GM21528 (cell line): Measurements from ENCODE around the gene TSHZ2.

ENCODE experiments used
- ATAC-seq: cut with Tn5 transposase; IDR thresholded peaks from one replicate; pipeline ENCODE4 v1.9.1; 2021; ENCODE audit warnings: mild to moderate bottlenecking, moderate library complexity; ENCODE audit not compliant: unreplicated experiment, low FRiP score

The TSHZ2 gene

GRCh38 chr20:53150532-53150931, 178.4 kb downstream of the TSHZ2 start:
- no peak for ATAC-seq

DNA sequence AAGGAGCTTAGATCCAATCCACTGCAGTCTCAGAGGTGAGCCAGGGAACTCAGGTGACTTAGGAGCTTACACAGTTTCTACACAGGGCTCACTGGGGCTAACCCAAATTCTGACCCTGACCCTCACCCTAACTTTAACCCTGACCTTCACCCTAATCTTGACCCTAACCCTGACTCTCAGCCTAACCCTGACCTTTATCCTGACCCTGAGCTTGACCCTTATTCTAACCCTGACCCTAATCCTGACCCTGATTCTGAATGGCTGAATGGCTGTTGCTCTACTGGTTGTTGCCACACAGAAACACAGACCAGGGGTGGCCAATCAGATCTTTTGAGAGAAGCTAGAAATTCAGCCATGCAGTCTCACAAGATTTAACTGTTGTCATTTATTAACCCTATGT, 180.1 kb downstream of the TSHZ2 start:
- no peak for ATAC-seq

GRCh38 chr20:53154540-53154939, 182.4 kb downstream of the TSHZ2 start:
- ATAC-seq: no peak

DNA sequence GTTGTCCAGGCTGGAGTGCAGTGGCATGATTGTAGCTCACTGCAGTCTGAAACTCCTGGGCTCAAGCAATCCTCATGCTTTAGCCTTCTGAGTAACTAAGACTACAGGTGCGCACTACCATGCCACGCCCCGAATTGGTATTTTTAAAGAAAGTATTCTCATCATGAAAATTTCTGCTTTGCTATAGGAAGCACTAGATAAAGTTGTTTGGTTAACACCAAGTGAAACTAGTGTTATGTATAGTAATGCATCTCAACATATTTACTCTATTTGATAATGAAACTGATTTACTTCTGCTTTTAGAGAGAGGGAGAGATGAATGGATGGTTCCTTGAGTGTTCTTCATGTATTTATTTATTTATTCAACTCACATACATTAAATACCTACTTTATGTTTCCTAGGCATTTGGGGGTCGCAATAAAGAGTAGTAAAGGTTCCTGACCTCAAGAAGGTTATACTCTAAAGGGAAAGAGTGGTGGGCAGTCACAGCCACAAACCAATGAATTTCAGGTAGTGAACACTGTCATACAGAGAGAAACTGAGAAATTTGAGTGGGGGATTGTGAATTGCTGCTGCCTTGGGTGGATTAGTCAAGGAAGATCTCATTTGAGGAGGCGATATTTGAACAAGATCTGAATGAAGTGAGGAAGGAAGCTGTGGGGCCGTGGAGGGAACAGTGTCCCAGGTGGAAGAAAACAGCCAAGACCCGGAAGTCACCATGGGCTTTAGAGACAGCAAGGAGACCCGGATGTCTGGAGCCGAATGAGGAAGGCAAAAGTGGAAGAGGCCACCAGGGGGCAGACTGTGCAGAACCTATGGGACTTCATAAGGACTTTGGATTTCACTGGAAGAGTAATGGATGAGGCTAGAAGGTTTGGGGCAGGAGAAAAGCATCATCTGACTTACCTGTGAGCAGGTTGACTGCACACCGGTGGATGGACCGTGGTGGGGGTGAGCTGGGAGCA, 185.6 kb downstream of the TSHZ2 start:
- ATAC-seq: peak; percentile 88

DNA sequence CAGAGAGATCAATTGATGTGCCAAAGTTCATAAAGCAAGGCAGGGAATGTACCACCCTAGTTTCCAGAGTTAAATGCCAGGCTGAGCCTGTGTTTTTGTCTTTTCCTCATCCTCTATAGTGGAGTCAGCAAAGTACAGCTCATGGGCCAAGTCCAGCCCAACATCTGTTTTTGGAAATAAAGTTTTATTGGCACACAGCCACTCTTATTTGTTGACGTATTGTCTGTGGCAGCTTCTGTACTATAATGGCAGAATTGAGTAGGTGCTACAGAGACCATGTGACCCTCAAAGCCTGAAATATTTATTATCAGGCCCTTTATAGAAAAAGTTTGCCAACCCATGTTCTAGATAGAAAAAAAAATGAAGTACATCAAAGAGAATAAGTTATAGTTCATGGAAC, 187.0 kb downstream of the TSHZ2 start:
- ATAC-seq: no peak

DNA sequence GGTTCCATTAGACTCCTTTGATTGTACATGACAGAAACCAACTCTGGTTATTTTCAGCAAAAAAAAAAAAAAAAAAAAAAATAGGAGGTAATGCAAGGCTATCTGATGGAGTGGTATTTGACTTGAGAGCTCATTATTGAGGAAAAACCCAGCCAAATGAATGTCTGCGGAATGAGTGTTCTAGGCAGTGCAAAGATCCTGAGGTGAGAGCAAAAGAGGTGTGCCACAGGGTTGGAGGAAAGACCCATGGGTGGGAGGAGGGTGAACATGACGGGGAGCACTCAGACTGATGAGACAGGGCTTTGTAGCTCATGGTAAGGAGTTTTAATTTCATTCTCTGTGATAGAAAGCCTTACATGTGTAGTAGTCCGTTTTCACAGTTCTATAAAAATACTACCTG, 188.9 kb downstream of the TSHZ2 start:
- no peak for ATAC-seq

DNA sequence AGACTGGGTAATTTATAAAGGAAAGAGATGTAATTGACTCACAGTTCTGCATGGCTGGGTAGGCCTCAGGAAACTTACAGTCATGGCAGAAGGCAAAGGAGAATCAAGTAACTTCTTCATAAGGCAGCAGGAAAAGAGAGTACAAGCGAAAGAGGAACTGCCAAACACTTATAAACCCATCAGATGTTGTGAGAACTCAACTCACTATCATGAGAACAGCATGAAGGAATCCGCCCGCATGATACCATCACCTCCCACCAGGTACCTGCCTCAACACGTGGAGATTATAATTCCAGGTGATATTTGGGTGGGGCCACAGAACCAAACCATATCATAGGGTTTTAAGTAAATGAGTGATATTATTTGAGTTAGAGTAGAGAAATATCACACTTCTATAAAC, 189.3 kb downstream of the TSHZ2 start:
- ATAC-seq: no peak

DNA sequence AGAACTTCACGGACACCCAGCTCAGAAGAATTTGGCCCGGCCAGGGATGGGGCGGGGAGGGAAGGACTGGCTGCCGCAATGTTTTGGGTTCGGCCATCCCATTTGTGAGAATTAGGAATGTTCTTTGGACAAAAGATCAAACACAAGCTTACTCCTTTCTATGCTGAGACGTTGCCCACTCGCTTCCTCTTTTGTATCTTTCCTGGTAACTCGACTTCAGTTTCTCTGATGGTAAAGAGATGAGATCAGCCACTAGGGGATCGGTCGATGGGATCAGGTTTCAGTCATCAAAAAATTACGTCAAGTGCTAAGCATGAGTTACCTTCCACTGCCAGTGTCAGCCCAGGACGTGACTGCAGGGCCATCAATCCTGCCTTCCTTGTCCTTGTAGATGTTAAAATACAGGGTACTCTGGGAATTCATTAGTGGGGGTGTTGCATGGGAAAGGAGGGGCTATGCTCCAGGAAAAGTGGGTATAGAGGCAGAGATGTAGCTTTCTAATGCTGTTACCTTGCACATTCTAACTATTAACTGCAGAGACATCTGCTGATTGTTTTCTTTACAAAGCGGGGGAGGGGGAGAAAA, 190.2 kb downstream of the TSHZ2 start:
- ATAC-seq: no peak

- ATAC-seq: no peak
These were observed 191.3 kb downstream of the TSHZ2 start for GRCh38 chr20:53163486-53163885.

DNA sequence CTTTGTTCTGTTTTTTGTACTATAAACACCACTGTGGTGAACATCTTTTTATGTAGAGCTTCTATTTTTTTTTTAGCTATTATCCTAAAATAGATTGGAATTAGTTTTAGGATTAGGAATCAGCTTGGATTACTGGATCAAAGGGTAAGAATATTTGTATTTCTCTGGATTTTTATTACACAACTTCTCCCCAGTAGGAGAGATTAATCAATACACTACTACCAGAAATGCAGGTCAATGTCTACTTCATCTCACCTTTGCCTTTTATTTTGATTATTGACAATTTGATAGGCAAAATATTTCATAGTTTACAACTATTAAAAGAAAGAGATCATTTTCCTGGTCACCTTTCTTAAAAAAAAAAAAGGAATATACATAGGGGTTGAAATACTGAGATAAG, 191.9 kb downstream of the TSHZ2 start:
- ATAC-seq: no peak

- no peak for ATAC-seq
These were observed 193.3 kb downstream of the TSHZ2 start for GRCh38 chr20:53165452-53165851.

GRCh38 chr20:53168491-53168890, 196.3 kb downstream of the TSHZ2 start:
- no peak for ATAC-seq

- no peak for ATAC-seq
These were observed 198.0 kb downstream of the TSHZ2 start for GRCh38 chr20:53170196-53170595.

DNA sequence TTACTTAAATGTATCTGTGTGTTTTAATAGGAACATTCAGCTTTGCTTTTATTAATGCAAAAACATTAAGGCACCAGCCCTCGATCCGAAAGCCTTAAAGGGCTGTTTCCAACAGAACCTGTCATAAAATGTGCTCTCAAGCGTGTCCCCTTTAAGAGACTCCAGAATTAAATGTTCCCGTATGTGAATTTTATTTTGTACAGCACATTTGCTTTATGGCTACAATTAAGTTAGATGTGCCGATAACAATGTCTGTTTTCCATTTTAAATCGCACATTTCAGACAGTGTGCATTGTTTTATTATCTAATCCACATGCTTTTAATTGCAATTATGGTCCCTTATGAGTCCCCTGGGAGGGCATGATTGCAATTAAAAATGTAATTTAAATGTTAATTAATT, 198.9 kb downstream of the TSHZ2 start:
- no peak for ATAC-seq

GRCh38 chr20:53174454-53174853, 202.3 kb downstream of the TSHZ2 start:
- ATAC-seq: no peak

- no peak for ATAC-seq
These were observed 203.1 kb downstream of the TSHZ2 start for GRCh38 chr20:53175135-53175780.

GRCh38 chr20:53176134-53176533, 204.0 kb downstream of the TSHZ2 start:
- ATAC-seq: no peak

DNA sequence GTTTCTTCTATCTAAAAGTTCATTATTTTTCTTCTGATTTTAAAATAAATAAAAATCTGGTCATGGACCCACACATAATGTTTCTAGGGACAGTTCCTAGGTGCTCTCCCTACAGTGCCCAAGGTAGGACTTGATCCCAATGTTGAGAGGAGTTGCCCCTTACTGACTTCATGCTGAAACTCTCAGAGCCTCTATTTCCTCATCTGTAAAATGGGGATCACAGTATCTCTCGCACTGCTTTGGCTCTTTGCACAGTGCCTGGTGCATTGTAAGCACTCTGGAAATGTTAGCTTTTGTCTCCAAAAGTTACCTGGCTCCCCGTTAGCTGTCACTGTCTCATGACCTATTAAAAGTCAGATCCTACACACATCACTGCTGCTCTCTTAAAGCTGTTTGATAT, 205.5 kb downstream of the TSHZ2 start:
- no peak for ATAC-seq

GRCh38 chr20:53179749-53180148, 207.6 kb downstream of the TSHZ2 start:
- ATAC-seq: no peak

GRCh38 chr20:53180928-53181362, 208.8 kb downstream of the TSHZ2 start:
- ATAC-seq: no peak

- no peak for ATAC-seq
These were observed 209.8 kb downstream of the TSHZ2 start for GRCh38 chr20:53181866-53182376.
